K562 (cell line): Measurements from ENCODE around the gene GALNS. TPM values are rescaled to one million over a fixed set of nuclear protein-coding genes. Genes with fewer than 3 reads are reported as not detected.

Experiments used
- BRD9 ChIP-seq: fragments of 450-650 bp; IDR thresholded peaks from 2 replicates; pipeline ENCODE4 v1.6.1; 2018; ENCODE audit warnings: low read depth; ENCODE audit not compliant: partially characterized antibody
- CAMTA2 ChIP-seq: fragments of 250-450 bp; sonication (Bioruptor Pico); conservative IDR thresholded peaks from 2 replicates; pipeline ENCODE4 v1.5.1; 2022
- COPS2 ChIP-seq: fragments of 450-650 bp; conservative IDR thresholded peaks from 2 replicates; pipeline ENCODE4 v1.6.1; 2016; ENCODE audit warnings: mild to moderate bottlenecking, moderate library complexity
- HMG20B ChIP-seq: fragments of 250-450 bp; sonication (Bioruptor Pico); IDR thresholded peaks from 2 replicates; pipeline ENCODE4 v1.5.0; 2021; ENCODE audit warnings: mild to moderate bottlenecking
- KAT7 ChIP-seq: sonication (generic); formaldehyde crosslinking; IDR thresholded peaks from 2 replicates; pipeline ENCODE4 v1.8.0; 2022; ENCODE audit warnings: missing genetic modification reagents, mild to moderate bottlenecking, borderline replicate concordance
- LCOR ChIP-seq: sonication (generic); formaldehyde crosslinking; IDR thresholded peaks from 2 replicates; pipeline ENCODE4 v1.8.0; 2022; ENCODE audit warnings: mild to moderate bottlenecking, missing genetic modification reagents
- RBM34 ChIP-seq: fragments of 200-400 bp; formaldehyde crosslinking; IDR thresholded peaks from 2 replicates; pipeline ENCODE4 v1.6.1; 2018; ENCODE audit warnings: low read length, borderline replicate concordance; ENCODE audit not compliant: insufficient read depth
- SAFB2 ChIP-seq: fragments of 200-400 bp; formaldehyde crosslinking; IDR thresholded peaks from 2 replicates; pipeline ENCODE4 v1.6.1; 2018; ENCODE audit warnings: borderline replicate concordance, low read length, low read depth, moderate library complexity; ENCODE audit not compliant: severe bottlenecking
- ZKSCAN3 ChIP-seq: fragments of 250-450 bp; sonication (Bioruptor Pico); IDR thresholded peaks from 2 replicates; pipeline ENCODE4 v1.4.0; 2020
- ZNF644 ChIP-seq: fragments of 200-800 bp; sonication (Bioruptor generic); IDR thresholded peaks from 2 replicates; pipeline ENCODE4 v1.6.1; 2016; ENCODE audit warnings: low read depth, missing genetic modification characterization, missing compliant biosample characterization
- polyA plus RNA-seq, 8 experiments: library from polyadenylated mRNA; depleted of rRNA in 4 of 8; stranded (reverse) in 5 of 8; unstranded in 3 of 8; fragments of >200 nt; fragmentation: Nextera tagmentation in 2 of 8; fragmentation: Illumina TruSeq in 1 of 8; extraction: Ambion mirVana in 2 of 8; extraction: Trizol in 1 of 8; gene quantifications; 2 replicates each; pipeline versions ENCODE4 v1.2.1 to v1.2.3, GENCODE V29; 2011 to 2014; ENCODE audit warnings: inconsistent platforms in 1 of 8, missing spikeins in 1 of 8
- total RNA-seq, 7 experiments: library from RNA; depleted of rRNA in 6 of 7; stranded (reverse); fragments of >200 nt in 6 of 7; fragmentation: Illumina TruSeq in 2 of 7; extraction: Trizol in 2 of 7; gene quantifications; 2 replicates each; pipeline versions ENCODE4 v1.2.1 to v1.2.3, GENCODE V29; 2011 to 2021; ENCODE audit warnings: low replicate concordance in 1 of 7
- TF ChIP-seq, protein P1 (sequence below): fragments of 450-650 bp; IDR thresholded peaks from 2 replicates; pipeline ENCODE4 v1.7.1; 2018; ENCODE audit warnings: mild to moderate bottlenecking, low read depth; ENCODE audit not compliant: partially characterized antibody
- TF ChIP-seq, protein P2 (sequence below): sonication (generic); formaldehyde crosslinking; IDR thresholded peaks from 2 replicates; pipeline ENCODE4 v1.8.1; 2022; ENCODE audit warnings: missing genetic modification reagents
- TF ChIP-seq, protein P3 (sequence below): sonication (generic); formaldehyde crosslinking; IDR thresholded peaks from 2 replicates; pipeline ENCODE4 v1.8.1; 2023; ENCODE audit warnings: mild to moderate bottlenecking, missing genetic modification reagents
- TF ChIP-seq, protein P4 (sequence below): sonication (generic); formaldehyde crosslinking; IDR thresholded peaks from 2 replicates; pipeline ENCODE4 v1.8.0; 2022; ENCODE audit warnings: mild to moderate bottlenecking, missing genetic modification reagents
- TF ChIP-seq, protein P5 (sequence below): sonication (generic); formaldehyde crosslinking; IDR thresholded peaks from 2 replicates; pipeline ENCODE4 v1.8.0; 2022; ENCODE audit warnings: mild to moderate bottlenecking, missing genetic modification reagents, borderline replicate concordance
- TF ChIP-seq, protein P6 (sequence below): sonication (generic); formaldehyde crosslinking; IDR thresholded peaks from 2 replicates; pipeline ENCODE4 v1.9.0; 2022; ENCODE audit warnings: mild to moderate bottlenecking, missing genetic modification reagents
- TF ChIP-seq, protein P7 (sequence below): sonication (generic); formaldehyde crosslinking; IDR thresholded peaks from 2 replicates; pipeline ENCODE4 v1.8.0; 2022; ENCODE audit warnings: mild to moderate bottlenecking, low read depth, missing genetic modification reagents

Gene GALNS
- total and polyA plus RNA-seq, 9 of the 15 experiments (the other 6 are each of a cell fraction or from before 2014, with no cell fraction given), result 0.38 to 13.2 (median 4.3) TPM

DNA sequence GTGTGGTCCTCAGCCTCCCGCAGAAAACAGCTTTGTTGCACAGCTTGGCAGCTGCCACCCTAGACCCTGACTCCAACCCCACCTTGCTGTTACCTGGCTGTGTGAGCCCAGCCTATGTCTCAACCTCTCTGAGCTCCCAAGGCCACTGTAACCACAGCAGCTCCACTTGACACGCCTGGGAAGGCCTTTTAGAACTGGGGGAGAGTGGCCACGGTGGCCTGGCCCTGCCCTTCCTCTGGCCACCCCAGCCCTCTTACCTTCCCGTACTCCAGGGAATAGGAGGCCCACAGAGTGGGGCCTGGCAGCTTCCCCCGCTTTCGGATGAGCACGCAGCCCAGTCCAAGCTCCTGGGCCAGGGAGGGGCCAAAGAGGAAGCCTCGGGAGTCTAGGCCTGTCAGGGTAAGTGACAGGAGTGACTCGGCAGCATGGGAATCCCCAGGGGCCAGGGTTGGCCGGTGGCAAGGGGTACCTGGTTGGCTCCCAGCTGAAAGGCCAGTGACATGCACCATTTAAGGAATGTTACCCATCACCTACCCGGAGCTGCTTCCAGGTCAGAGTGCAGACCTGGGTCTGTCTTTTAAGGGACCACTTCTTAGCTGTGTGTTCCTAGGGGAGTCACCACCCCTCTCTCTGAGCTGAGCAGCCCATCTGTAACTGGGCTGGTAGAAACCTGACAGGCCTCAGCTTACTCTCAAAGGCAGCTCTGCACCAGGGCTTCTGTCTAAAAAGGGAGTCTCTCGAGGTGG is 46.4 kb downstream of the GALNS start (continued):
- TF ChIP-seq, protein P1, sequence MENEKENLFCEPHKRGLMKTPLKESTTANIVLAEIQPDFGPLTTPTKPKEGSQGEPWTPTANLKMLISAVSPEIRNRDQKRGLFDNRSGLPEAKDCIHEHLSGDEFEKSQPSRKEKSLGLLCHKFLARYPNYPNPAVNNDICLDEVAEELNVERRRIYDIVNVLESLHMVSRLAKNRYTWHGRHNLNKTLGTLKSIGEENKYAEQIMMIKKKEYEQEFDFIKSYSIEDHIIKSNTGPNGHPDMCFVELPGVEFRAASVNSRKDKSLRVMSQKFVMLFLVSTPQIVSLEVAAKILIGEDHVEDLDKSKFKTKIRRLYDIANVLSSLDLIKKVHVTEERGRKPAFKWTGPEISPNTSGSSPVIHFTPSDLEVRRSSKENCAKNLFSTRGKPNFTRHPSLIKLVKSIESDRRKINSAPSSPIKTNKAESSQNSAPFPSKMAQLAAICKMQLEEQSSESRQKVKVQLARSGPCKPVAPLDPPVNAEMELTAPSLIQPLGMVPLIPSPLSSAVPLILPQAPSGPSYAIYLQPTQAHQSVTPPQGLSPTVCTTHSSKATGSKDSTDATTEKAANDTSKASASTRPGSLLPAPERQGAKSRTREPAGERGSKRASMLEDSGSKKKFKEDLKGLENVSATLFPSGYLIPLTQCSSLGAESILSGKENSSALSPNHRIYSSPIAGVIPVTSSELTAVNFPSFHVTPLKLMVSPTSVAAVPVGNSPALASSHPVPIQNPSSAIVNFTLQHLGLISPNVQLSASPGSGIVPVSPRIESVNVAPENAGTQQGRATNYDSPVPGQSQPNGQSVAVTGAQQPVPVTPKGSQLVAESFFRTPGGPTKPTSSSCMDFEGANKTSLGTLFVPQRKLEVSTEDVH, result no peak
- TF ChIP-seq, protein P2, sequence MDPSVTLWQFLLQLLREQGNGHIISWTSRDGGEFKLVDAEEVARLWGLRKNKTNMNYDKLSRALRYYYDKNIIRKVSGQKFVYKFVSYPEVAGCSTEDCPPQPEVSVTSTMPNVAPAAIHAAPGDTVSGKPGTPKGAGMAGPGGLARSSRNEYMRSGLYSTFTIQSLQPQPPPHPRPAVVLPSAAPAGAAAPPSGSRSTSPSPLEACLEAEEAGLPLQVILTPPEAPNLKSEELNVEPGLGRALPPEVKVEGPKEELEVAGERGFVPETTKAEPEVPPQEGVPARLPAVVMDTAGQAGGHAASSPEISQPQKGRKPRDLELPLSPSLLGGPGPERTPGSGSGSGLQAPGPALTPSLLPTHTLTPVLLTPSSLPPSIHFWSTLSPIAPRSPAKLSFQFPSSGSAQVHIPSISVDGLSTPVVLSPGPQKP (CRISPR knock-in tag), result no peak
- TF ChIP-seq HMG20B, result no peak
- no peak for TF ChIP-seq ZNF644
- TF ChIP-seq, protein P3, sequence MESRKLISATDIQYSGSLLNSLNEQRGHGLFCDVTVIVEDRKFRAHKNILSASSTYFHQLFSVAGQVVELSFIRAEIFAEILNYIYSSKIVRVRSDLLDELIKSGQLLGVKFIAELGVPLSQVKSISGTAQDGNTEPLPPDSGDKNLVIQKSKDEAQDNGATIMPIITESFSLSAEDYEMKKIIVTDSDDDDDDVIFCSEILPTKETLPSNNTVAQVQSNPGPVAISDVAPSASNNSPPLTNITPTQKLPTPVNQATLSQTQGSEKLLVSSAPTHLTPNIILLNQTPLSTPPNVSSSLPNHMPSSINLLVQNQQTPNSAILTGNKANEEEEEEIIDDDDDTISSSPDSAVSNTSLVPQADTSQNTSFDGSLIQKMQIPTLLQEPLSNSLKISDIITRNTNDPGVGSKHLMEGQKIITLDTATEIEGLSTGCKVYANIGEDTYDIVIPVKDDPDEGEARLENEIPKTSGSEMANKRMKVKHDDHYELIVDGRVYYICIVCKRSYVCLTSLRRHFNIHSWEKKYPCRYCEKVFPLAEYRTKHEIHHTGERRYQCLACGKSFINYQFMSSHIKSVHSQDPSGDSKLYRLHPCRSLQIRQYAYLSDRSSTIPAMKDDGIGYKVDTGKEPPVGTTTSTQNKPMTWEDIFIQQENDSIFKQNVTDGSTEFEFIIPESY (CRISPR knock-in tag), result no peak
- no peak for TF ChIP-seq COPS2
- TF ChIP-seq SAFB2, result no peak
- TF ChIP-seq, protein P4, sequence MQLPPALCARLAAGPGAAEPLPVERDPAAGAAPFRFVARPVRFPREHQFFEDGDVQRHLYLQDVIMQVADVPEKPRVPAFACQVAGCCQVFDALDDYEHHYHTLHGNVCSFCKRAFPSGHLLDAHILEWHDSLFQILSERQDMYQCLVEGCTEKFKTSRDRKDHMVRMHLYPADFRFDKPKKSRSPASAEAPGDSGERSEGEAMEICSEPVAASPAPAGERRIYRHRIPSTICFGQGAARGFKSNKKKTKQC (CRISPR knock-in tag), result no peak; the same call in 1 of the 2 replicates
- no peak for TF ChIP-seq BRD9
- TF ChIP-seq LCOR (CRISPR knock-in tag), result 0 out of 2 replicates have a peak, but pooled peaks have one; percentile 31
- TF ChIP-seq ZKSCAN3 (CRISPR knock-in tag), result no peak
- no peak for TF ChIP-seq CAMTA2 (CRISPR knock-in tag)
- peak; percentile 57; the same call in 1 of the 2 replicates for TF ChIP-seq KAT7 (CRISPR knock-in tag)
- no peak for TF ChIP-seq RBM34
- TF ChIP-seq, protein P5, sequence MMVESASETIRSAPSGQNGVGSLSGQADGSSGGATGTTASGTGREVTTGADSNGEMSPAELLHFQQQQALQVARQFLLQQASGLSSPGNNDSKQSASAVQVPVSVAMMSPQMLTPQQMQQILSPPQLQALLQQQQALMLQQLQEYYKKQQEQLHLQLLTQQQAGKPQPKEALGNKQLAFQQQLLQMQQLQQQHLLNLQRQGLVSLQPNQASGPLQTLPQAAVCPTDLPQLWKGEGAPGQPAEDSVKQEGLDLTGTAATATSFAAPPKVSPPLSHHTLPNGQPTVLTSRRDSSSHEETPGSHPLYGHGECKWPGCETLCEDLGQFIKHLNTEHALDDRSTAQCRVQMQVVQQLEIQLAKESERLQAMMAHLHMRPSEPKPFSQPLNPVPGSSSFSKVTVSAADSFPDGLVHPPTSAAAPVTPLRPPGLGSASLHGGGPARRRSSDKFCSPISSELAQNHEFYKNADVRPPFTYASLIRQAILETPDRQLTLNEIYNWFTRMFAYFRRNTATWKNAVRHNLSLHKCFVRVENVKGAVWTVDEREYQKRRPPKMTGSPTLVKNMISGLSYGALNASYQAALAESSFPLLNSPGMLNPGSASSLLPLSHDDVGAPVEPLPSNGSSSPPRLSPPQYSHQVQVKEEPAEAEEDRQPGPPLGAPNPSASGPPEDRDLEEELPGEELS (CRISPR knock-in tag), result no peak
- TF ChIP-seq, protein P6, sequence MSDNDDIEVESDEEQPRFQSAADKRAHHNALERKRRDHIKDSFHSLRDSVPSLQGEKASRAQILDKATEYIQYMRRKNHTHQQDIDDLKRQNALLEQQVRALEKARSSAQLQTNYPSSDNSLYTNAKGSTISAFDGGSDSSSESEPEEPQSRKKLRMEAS (CRISPR knock-in tag), result no peak
- TF ChIP-seq, protein P7, sequence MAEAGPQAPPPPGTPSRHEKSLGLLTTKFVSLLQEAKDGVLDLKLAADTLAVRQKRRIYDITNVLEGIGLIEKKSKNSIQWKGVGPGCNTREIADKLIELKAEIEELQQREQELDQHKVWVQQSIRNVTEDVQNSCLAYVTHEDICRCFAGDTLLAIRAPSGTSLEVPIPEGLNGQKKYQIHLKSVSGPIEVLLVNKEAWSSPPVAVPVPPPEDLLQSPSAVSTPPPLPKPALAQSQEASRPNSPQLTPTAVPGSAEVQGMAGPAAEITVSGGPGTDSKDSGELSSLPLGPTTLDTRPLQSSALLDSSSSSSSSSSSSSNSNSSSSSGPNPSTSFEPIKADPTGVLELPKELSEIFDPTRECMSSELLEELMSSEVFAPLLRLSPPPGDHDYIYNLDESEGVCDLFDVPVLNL (CRISPR knock-in tag), result no peak
